T47D (cell line): ENCODE measurements around the gene WASF1.

ENCODE experiments used
- DNase-seq, 2 experiments: peaks; one replicate each; pipeline versions ENCODE4 v3.0.0 to v3.0.0-alpha.2; 2011 to 2012; ENCODE audit warnings: low read depth in 1 of 2, low spot score in 1 of 2
- JUND ChIP-seq: IDR thresholded peaks from 2 replicates; pipeline ENCODE4 v1.6.1; 2012; ENCODE audit warnings: low read depth
- in situ Hi-C: cut with HindIII; loops from 2 replicates; pipeline ENCODE4 v1.10.0; 2016; ENCODE audit warnings: low sequenced_read_pairs, low pct_unique_long_range_greater_than_20kb

The WASF1 gene

GRCh38 chr6:110064744-110065524 lies 114.5 kb downstream of the WASF1 start:
- no peak for DNase-seq
- in situ Hi-C loops = no loop called here
- no peak for TF ChIP-seq JUND

- DNase-seq = no peak
Measured at GRCh38 chr6:110063594-110064263, 115.7 kb downstream of the WASF1 start.

GRCh38 chr6:110055387-110055735 lies 124.1 kb downstream of the WASF1 start:
- no peak for DNase-seq
- no peak for TF ChIP-seq JUND
- in situ Hi-C loops = no loop called here

More at GRCh38 chr6:110063594-110064263, 115.7 kb downstream of the WASF1 start:
- in situ Hi-C loops = no loop called here
- no peak for TF ChIP-seq JUND

- no peak for DNase-seq
- TF ChIP-seq JUND = no peak
- in situ Hi-C loops = no loop called here
Measured at GRCh38 chr6:110054664-110055386, 124.6 kb downstream of the WASF1 start.

- in situ Hi-C loops = no loop called here
- TF ChIP-seq JUND = no peak
- peak; percentile 39 to 55 for DNase-seq
Measured at GRCh38 chr6:110053395-110054240, 125.9 kb downstream of the WASF1 start.

GRCh38 chr6:110050440-110050813 lies 129.0 kb downstream of the WASF1 start:
- no peak for DNase-seq
- in situ Hi-C loops = no loop called here
- no peak for TF ChIP-seq JUND
